B cell (primary cell): ENCODE results near the gene MUS81.

Experiments
- CTCF ChIP-seq: fragments of 200-600 bp; IDR thresholded peaks from one replicate; pipeline ENCODE4 v1.8.0; 2022; ENCODE audit warnings: antibody characterized with exemption, mild to moderate bottlenecking
- EZH2 ChIP-seq: IDR thresholded peaks from 2 replicates; pipeline ENCODE4 v1.6.1; 2012; ENCODE audit warnings: borderline replicate concordance, low read depth, mild to moderate bottlenecking, moderate library complexity, low read length; ENCODE audit not compliant: insufficient read depth, poor library complexity, severe bottlenecking

GRCh38 chr11:65862941-65863888, 3.0 kb downstream of the MUS81 start:
- TF ChIP-seq CTCF (no peak), EZH2 (no peak)
